K562 (cell line): ENCODE data around the gene CPE. TPM values are rescaled to one million over a fixed set of nuclear protein-coding genes. Genes with fewer than 3 reads are reported as not detected.
A peak's percentile ranks its signal among the peaks of the same experiment; 100 is the strongest.

Source experiments
- ATAC-seq: fragments of 200-7000 bp; cut with Tn5 transposase; 3 replicates; pipeline ENCODE4 v1.9.1; 2020; ENCODE audit warnings: moderate library complexity
- BruUV-seq: library from RNA; stranded (reverse); fragments of 400-500 nt; replicated peaks from 2 replicates; lab custom pipeline; 2021; lab: Mats Ljungman, UMichigan
- CTCF ChIA-PET: fragments of 300-600 bp; formaldehyde crosslinking; extraction: SDS; loops from one replicate; lab custom pipeline; 2021; ENCODE audit warnings: low intra/inter-chr PET ratio; lab: Yijun Ruan, JAX
- POLR2A ChIA-PET: fragments of 300-600, 350-650 bp; sonication (Branson Sonifier 250); formaldehyde crosslinking; extraction: SDS; loops from one replicate; lab custom pipeline; 2021; ENCODE audit warnings: antibody characterized with exemption, inconsistent platforms; lab: Yijun Ruan, JAX
- DNase-seq, 4 experiments: peaks; one replicate each; pipeline versions ENCODE4 v3.0.0 to v3.0.0-alpha.2; 2011 to 2018; ENCODE audit warnings: low spot score in 3 of 4, mixed read lengths in 3 of 4; ENCODE audit errors: extremely low read depth in 1 of 4
- FAIRE-seq: peaks from 2 replicates; lab custom pipeline; 2011; peaks lifted over from hg19 to GRCh38; lab: Jason Lieb, UNC
- H2AFZ ChIP-seq: 2 replicates; pipeline ENCODE4 v1.6.0; 2011; ENCODE audit warnings: low read depth, low read length, control low read depth, inconsistent platforms
- H3K27ac ChIP-seq: fragments of 200-600 bp; 3 replicates; pipeline ENCODE4 v1.8.0; 2011; ENCODE audit warnings: low read depth, mild to moderate bottlenecking, control low read depth, inconsistent platforms, low read length, moderate library complexity, mixed read lengths; ENCODE audit errors: extremely low read depth
- H3K27me3 ChIP-seq, 2 experiments: fragments of 300-600 bp in 1 of 2; 2 replicates in 1 of 2; 3 replicates in 1 of 2; pipeline versions ENCODE4 v1.6.0 to v1.8.0; 2011; ENCODE audit warnings: inconsistent platforms in 2 of 2, low read length in 2 of 2, mild to moderate bottlenecking in 1 of 2, mixed read lengths in 1 of 2, moderate library complexity in 1 of 2; ENCODE audit not compliant: control insufficient read depth in 2 of 2, insufficient read depth in 2 of 2
- H3K36me3 ChIP-seq: fragments of 300-600 bp; 3 replicates; pipeline ENCODE4 v1.8.0; 2011; ENCODE audit warnings: mild to moderate bottlenecking, low read length, inconsistent platforms; ENCODE audit not compliant: control insufficient read depth, insufficient read depth
- H3K4me1 ChIP-seq, 2 experiments: fragments of 200-600 bp in 1 of 2; replicated peaks in 1 of 2; 2 replicates in 1 of 2; 3 replicates in 1 of 2; pipeline versions ENCODE4 v1.5.1 to v1.8.0; 2011; ENCODE audit warnings: inconsistent platforms in 2 of 2, low read length in 2 of 2, mild to moderate bottlenecking in 1 of 2, mixed read lengths in 1 of 2, moderate library complexity in 1 of 2; ENCODE audit not compliant: control insufficient read depth in 2 of 2, insufficient read depth in 2 of 2
- H3K4me2 ChIP-seq: 2 replicates; pipeline ENCODE4 v1.6.1; 2011; ENCODE audit warnings: low read length, control low read depth, inconsistent platforms, mixed read lengths; ENCODE audit not compliant: insufficient read depth
- H3K4me3 ChIP-seq: fragments of 200-600 bp; sonication (generic), shearing (Covaris generic); 2 replicates; pipeline ENCODE4 v1.5.1; 2016; ENCODE audit warnings: control low read depth, inconsistent platforms
- H3K79me2 ChIP-seq: fragments of 200-600 bp; 3 replicates; pipeline ENCODE4 v1.8.0; 2011; ENCODE audit warnings: low read length, inconsistent platforms; ENCODE audit not compliant: control insufficient read depth, insufficient read depth
- H3K9ac ChIP-seq, 2 experiments: 2 replicates each; pipeline versions ENCODE4 v1.6.0 to v1.6.1; 2011; ENCODE audit warnings: low read depth in 2 of 2, low read length in 2 of 2, control low read depth in 1 of 2, inconsistent platforms in 1 of 2, mild to moderate bottlenecking in 1 of 2, mixed read lengths in 1 of 2; ENCODE audit not compliant: insufficient read depth in 1 of 2
- H3K9me1 ChIP-seq: one replicate; pipeline ENCODE4 v1.6.0; 2011; ENCODE audit warnings: inconsistent platforms, mild to moderate bottlenecking, low read length, moderate library complexity; ENCODE audit not compliant: control insufficient read depth, insufficient read depth
- H3K9me3 ChIP-seq: replicated peaks from 2 replicates; pipeline ENCODE4 v1.5.1; 2011; ENCODE audit warnings: low read depth, low read length, inconsistent platforms; ENCODE audit not compliant: control insufficient read depth, insufficient read depth
- H4K20me1 ChIP-seq: replicated peaks from 2 replicates; pipeline ENCODE4 v1.6.1; 2011; ENCODE audit warnings: low read length, inconsistent platforms, mixed read lengths; ENCODE audit not compliant: control insufficient read depth, insufficient read depth
- CBX2 ChIP-seq: fragments of 200-600 bp; sonication (generic); IDR thresholded peaks from one replicate; pipeline ENCODE4 v1.6.1; 2012; ENCODE audit warnings: mild to moderate bottlenecking, low read length, inconsistent platforms; ENCODE audit not compliant: insufficient read depth, poor library complexity, severe bottlenecking
- MBD1 ChIP-seq: fragments of 250-450 bp; sonication (Bioruptor Pico); IDR thresholded peaks from 2 replicates; pipeline ENCODE4 v1.8.0; 2022; ENCODE audit warnings: inconsistent platforms
- RAD21 ChIP-seq, 2 experiments: fragments of 250-450 bp in 1 of 2; fragments of 450-650 bp in 1 of 2; sonication (Bioruptor Pico) in 1 of 2; formaldehyde crosslinking in 1 of 2; IDR thresholded peaks in 1 of 2; conservative IDR thresholded peaks in 1 of 2; 2 replicates each; pipeline versions ENCODE4 v1.4.0 to v1.8.0; 2020 to 2022; ENCODE audit warnings: mild to moderate bottlenecking in 2 of 2, moderate library complexity in 1 of 2
- WGBS: fragments of 100-300 bp; shearing (Covaris generic); methylation state at CpG from one replicate; pipeline ENCODE4 v1.1.6; 2016; ENCODE audit warnings: low coverage, mixed read lengths; ENCODE audit not compliant: insufficient coverage; ENCODE audit errors: missing lambda C conversion rate; 5-methylcytosine and 5-hydroxymethylcytosine counted together
- in situ Hi-C: fragments of 300-500 bp; cut with MboI; formaldehyde crosslinking; loops from 4 replicates; pipeline ENCODE4 v1.15.0; 2018; ENCODE audit warnings: inconsistent platforms, mixed read lengths
- intact Hi-C: fragments of 100-400 bp; cut with micrococcal nuclease; formaldehyde crosslinking; loops from 2 replicates; pipeline ENCODE4 v1.14.2; 2022
- polyA plus RNA-seq, 8 experiments: library from polyadenylated mRNA; depleted of rRNA in 4 of 8; stranded (reverse) in 5 of 8; unstranded in 3 of 8; fragments of >200 nt; fragmentation: Nextera tagmentation in 2 of 8; fragmentation: Illumina TruSeq in 1 of 8; extraction: Ambion mirVana in 2 of 8; extraction: Trizol in 1 of 8; gene quantifications; 2 replicates each; pipeline versions ENCODE4 v1.2.1 to v1.2.3, GENCODE V29; 2011 to 2014; ENCODE audit warnings: inconsistent platforms in 1 of 8, missing spikeins in 1 of 8
- total RNA-seq, 7 experiments: library from RNA; depleted of rRNA in 6 of 7; stranded (reverse); fragments of >200 nt in 6 of 7; fragmentation: Illumina TruSeq in 2 of 7; extraction: Trizol in 2 of 7; gene quantifications; 2 replicates each; pipeline versions ENCODE4 v1.2.1 to v1.2.3, GENCODE V29; 2011 to 2021; ENCODE audit warnings: low replicate concordance in 1 of 7

CPE gene
- total and polyA plus RNA-seq, 9 of the 15 experiments (the other 6 are each of a cell fraction or from before 2014, with no cell fraction given): 0.04 to 0.16 (median 0.06) TPM; not detected in 4

GRCh38 chr4:165462009-165462408 lies 83.2 kb downstream of the CPE start:
- ChIA-PET CTCF (interaction anchor here (0.6 kb wide), 1 partner anchor 102 kb away, joined by 3 read pairs; no protein-coding TSS in a partner anchor), POLR2A (interaction anchor here (0.7 kb wide), 1 partner anchor 24 kb away, joined by 3 read pairs; no protein-coding TSS in a partner anchor)
- TF ChIP-seq CBX2: no peak
- 0 out of 4 replicates have a peak, but pooled peaks of 1 of the 2 experiments have one; percentile 17 for TF ChIP-seq RAD21 (CRISPR knock-in tag; conservative IDR thresholded peaks at IDR 0.05 in 1 of 2, IDR thresholded peaks at IDR 0.05 in 1 of 2)
- no peak for TF ChIP-seq MBD1 (CRISPR knock-in tag)
- no peaks in the 10 kb centered on the region for H3K9me3 ChIP-seq
- H3K9ac ChIP-seq: no peak overlapping the region
- peak overlapping the region; percentile 27 for H2AFZ ChIP-seq
- peak; percentile 72 for ATAC-seq
- FAIRE-seq: no peak
- no TSS peak for BruUV-seq
- intact Hi-C loops (loop anchor here (10.0 kb wide), 1 partner anchor 257 kb away; the partner anchor contains the start of gene KLHL2), in situ Hi-C loops (loop anchor here (5.0 to 10.0 kb wide), 2 partner anchors 330 to 687 kb away; no protein-coding TSS in a partner anchor)
- H3K36me3 ChIP-seq: no peaks in the 10 kb centered on the region
- DNase-seq: no peak
- no peak overlapping the region for H3K4me2 ChIP-seq
- H4K20me1 ChIP-seq: no peaks in the 10 kb centered on the region
- H3K9me1 ChIP-seq: no peaks in the 10 kb centered on the region
- no peak overlapping the region for H3K4me3 ChIP-seq
- no peaks in the 10 kb centered on the region for H3K79me2 ChIP-seq
- peaks cover 0 to 4% of the 10 kb centered on the region in 2 experiments; a peak in 2 of 5 replicates for H3K4me1 ChIP-seq
- WGBS: 45% methylated on average over 3 of the region's 3 CpGs
- no peak overlapping the region for H3K27ac ChIP-seq
- H3K27me3 ChIP-seq: no peaks in the 10 kb centered on the region
